Endothelial cell of coronary artery (primary cell): Measurements from ENCODE around the gene CDH23. TPM values are rescaled to one million over a fixed set of nuclear protein-coding genes. Genes with fewer than 3 reads are reported as not detected.

Experiments
- total RNA-seq: library from RNA; depleted of rRNA; stranded (reverse); fragments of >200 nt; gene quantifications from 2 replicates; pipeline ENCODE4 v1.2.3, GENCODE V29; 2014

Gene CDH23
- total RNA-seq: under 0.01 TPM in 2 replicates

GRCh38 chr10:71396711-71397295 lies at the start of gene CDH23:
CDH23 (plus strand) TSS chr10:71396920; CDS start chr10:71439832, 42,912 bp downstream.

GRCh38 chr10:71719464-71720201 lies 322.9 kb downstream of the CDH23 start, which contains the start of gene C10orf105:
C10orf105 (minus strand) TSS chr10:71719778; CDS start chr10:71716337, 3,441 bp downstream.

GRCh38 chr10:71773221-71773971 lies 376.7 kb downstream of the CDH23 start, which contains the start of gene VSIR:
VSIR (minus strand) TSS chr10:71773520; CDS start chr10:71773439, 81 bp downstream.

GRCh38 chr10:71850743-71851464 lies 454.2 kb downstream of the CDH23 start, which contains the start of gene PSAP:
PSAP (minus strand) TSS chr10:71851251; CDS start chr10:71851221, 30 bp downstream.

Other genes with a start within 250 kb of the CDH23 start
- 16.5 and 23.7 TPM in 2 replicates for gene UNC5B, start 184.3 kb upstream of the CDH23 start, total RNA-seq
- gene SLC29A3, start 77.7 kb upstream of the CDH23 start, total RNA-seq: 1.3 and 1.4 TPM in 2 replicates